SJCRH30 (cell line): ENCODE results near the gene ZBTB22. TPM values are rescaled to one million over a fixed set of nuclear protein-coding genes. Genes with fewer than 3 reads are reported as not detected.
"Not testable (repeated sequence)": the region's sequence is repeated elsewhere in the genome, so short reads cannot be mapped to it uniquely, and the experiment has no call there.

Experiments
- DNase-seq, 2 experiments: peaks; one replicate each; pipeline ENCODE4 v3.0.0-alpha.2; 2015 to 2020
- H3K27ac ChIP-seq: fragments of 250-450 bp; sonication (Bioruptor Pico); 2 replicates; pipeline ENCODE4 v1.5.1; 2020; ENCODE audit warnings: mild to moderate bottlenecking, moderate library complexity
- H3K27me3 ChIP-seq: fragments of 250-450 bp; sonication (Bioruptor Pico); 2 replicates; pipeline ENCODE4 v1.5.1; 2020; ENCODE audit warnings: mild to moderate bottlenecking, moderate library complexity
- H3K36me3 ChIP-seq: fragments of 250-450 bp; sonication (Bioruptor Pico); 2 replicates; pipeline ENCODE4 v1.5.1; 2020; ENCODE audit warnings: mild to moderate bottlenecking, moderate library complexity
- H3K4me1 ChIP-seq: fragments of 250-450 bp; sonication (Bioruptor Pico); 2 replicates; pipeline ENCODE4 v1.5.1; 2020; ENCODE audit warnings: mild to moderate bottlenecking, moderate library complexity
- H3K4me3 ChIP-seq: fragments of 250-450 bp; sonication (Bioruptor Pico); 2 replicates; pipeline ENCODE4 v1.5.1; 2020; ENCODE audit warnings: mild to moderate bottlenecking, moderate library complexity
- H3K9me3 ChIP-seq: fragments of 250-450 bp; sonication (Bioruptor Pico); replicated peaks from 2 replicates; pipeline ENCODE4 v1.5.1; 2020; ENCODE audit warnings: mild to moderate bottlenecking, moderate library complexity
- total RNA-seq: library from RNA; depleted of rRNA; stranded (reverse); fragments of >200 nt; shearing (Covaris generic); gene quantifications from 2 replicates; pipeline ENCODE4 v1.2.3, GENCODE V29; 2014

The ZBTB22 gene
- total RNA-seq, 1 experiment from 2014 or later: 9.6 TPM

- H3K27me3 ChIP-seq: no peaks in the 10 kb centered on the region
- no peaks in the 10 kb centered on the region for H3K9me3 ChIP-seq
- no peak overlapping the region for H3K27ac ChIP-seq
- H3K4me1 ChIP-seq: peaks cover 7% of the 10 kb centered on the region; the same call in 1 of the 2 replicates
- peaks cover 34% of the 10 kb centered on the region for H3K36me3 ChIP-seq
- H3K4me3 ChIP-seq: no peak overlapping the region
- no peak for DNase-seq
These were observed 30.3 kb downstream of the ZBTB22 start for GRCh38 chr6:33286946-33287914.

GRCh38 chr6:33285214-33285613, 32.3 kb downstream of the ZBTB22 start:
- H3K27me3 ChIP-seq, H3K4me1 ChIP-seq, H3K27ac ChIP-seq, H3K9me3 ChIP-seq, H3K4me3 ChIP-seq, DNase-seq: not testable (repeated sequence)
- peaks cover 34% of the 10 kb centered on the region for H3K36me3 ChIP-seq

GRCh38 chr6:33280539-33280938, 37.0 kb downstream of the ZBTB22 start:
- Histone ChIP-seq H3K27me3 (no peaks in the 10 kb centered on the region), H3K9me3 (no peaks in the 10 kb centered on the region), H3K27ac (no peak overlapping the region), H3K4me1 (no peaks in the 10 kb centered on the region), H3K36me3 (peaks cover 42% of the 10 kb centered on the region), H3K4me3 (no peak overlapping the region)
- DNase-seq: no peak

GRCh38 chr6:33279971-33280511, 37.5 kb downstream of the ZBTB22 start:
- Histone ChIP-seq H3K27ac (no peak overlapping the region), H3K27me3 (no peaks in the 10 kb centered on the region), H3K9me3 (no peaks in the 10 kb centered on the region), H3K4me3 (no peak overlapping the region), H3K36me3 (peaks cover 47% of the 10 kb centered on the region), H3K4me1 (no peaks in the 10 kb centered on the region)
- peak; percentile 74 to 80 for DNase-seq

- H3K4me1 ChIP-seq: peaks cover 4% of the 10 kb centered on the region; the same call in 1 of the 2 replicates
- no peaks in the 10 kb centered on the region for H3K9me3 ChIP-seq
- H3K36me3 ChIP-seq: peaks cover 50% of the 10 kb centered on the region
- H3K27me3 ChIP-seq: no peaks in the 10 kb centered on the region
- no peak overlapping the region for H3K27ac ChIP-seq
- no peak overlapping the region for H3K4me3 ChIP-seq
- DNase-seq: no peak
These were observed 38.3 kb downstream of the ZBTB22 start for GRCh38 chr6:33279257-33279695.

GRCh38 chr6:33278810-33279209, 38.7 kb downstream of the ZBTB22 start:
- Histone ChIP-seq H3K27me3 (no peaks in the 10 kb centered on the region), H3K27ac (no peak overlapping the region), H3K4me1 (peaks cover 4% of the 10 kb centered on the region; the same call in 1 of the 2 replicates), H3K36me3 (peaks cover 52% of the 10 kb centered on the region), H3K9me3 (no peaks in the 10 kb centered on the region), H3K4me3 (no peak overlapping the region)
- DNase-seq: no peak

- Histone ChIP-seq H3K4me3 (no peak overlapping the region), H3K4me1 (peaks cover 4% of the 10 kb centered on the region), H3K27ac (no peak overlapping the region), H3K27me3 (no peaks in the 10 kb centered on the region), H3K36me3 (peaks cover 52% of the 10 kb centered on the region), H3K9me3 (no peaks in the 10 kb centered on the region)
- no peak for DNase-seq
These were observed 39.2 kb downstream of the ZBTB22 start for GRCh38 chr6:33278392-33278741.

- no peaks in the 10 kb centered on the region for H3K9me3 ChIP-seq
- H3K4me1 ChIP-seq: peaks cover 7% of the 10 kb centered on the region
- no peak overlapping the region for H3K27ac ChIP-seq
- no peak overlapping the region for H3K4me3 ChIP-seq
- no peaks in the 10 kb centered on the region for H3K27me3 ChIP-seq
- DNase-seq: peak in 1 of 2 experiments; percentile 29
- H3K36me3 ChIP-seq: peaks cover 54% of the 10 kb centered on the region
These were observed 39.7 kb downstream of the ZBTB22 start for GRCh38 chr6:33277663-33278391.

- Histone ChIP-seq H3K27ac (no peak within 1 kb of the TSS), H3K4me3 (no peak within 1 kb of the TSS), H3K36me3 (peaks cover 61% of the 10 kb centered on the region), H3K4me1 (peaks cover 7% of the 10 kb centered on the region), H3K9me3 (no peaks in the 10 kb centered on the region), H3K27me3 (no peaks in the 10 kb centered on the region)
- DNase-seq: peak; percentile 42 to 43
These were observed 40.5 kb downstream of the ZBTB22 start, which contains the start of gene B3GALT4 for GRCh38 chr6:33276864-33277662. TSS of gene B3GALT4 (plus strand) at chr6:33277123. CDS start at chr6:33277420, 297 bp downstream.

- Histone ChIP-seq H3K9me3 (no peaks in the 10 kb centered on the region), H3K27ac (no peak overlapping the region), H3K36me3 (peaks cover 61% of the 10 kb centered on the region), H3K27me3 (no peaks in the 10 kb centered on the region), H3K4me3 (no peak overlapping the region), H3K4me1 (peaks cover 7% of the 10 kb centered on the region)
- DNase-seq: no peak
These were observed 41.0 kb downstream of the ZBTB22 start for GRCh38 chr6:33276581-33276863.

GRCh38 chr6:33275795-33276580, 41.6 kb downstream of the ZBTB22 start:
- not testable (repeated sequence) for H3K4me3 ChIP-seq, H3K27me3 ChIP-seq, H3K9me3 ChIP-seq, DNase-seq, H3K27ac ChIP-seq, H3K4me1 ChIP-seq
- H3K36me3 ChIP-seq: peaks cover 61% of the 10 kb centered on the region

GRCh38 chr6:33273924-33274902, 43.3 kb downstream of the ZBTB22 start:
- Histone ChIP-seq H3K4me3 (peak overlapping the region; percentile 72; the same call in 1 of the 2 replicates), H3K36me3 (peaks cover 54% of the 10 kb centered on the region), H3K4me1 (peaks cover 7% of the 10 kb centered on the region), H3K9me3 (no peaks in the 10 kb centered on the region), H3K27ac (no peak overlapping the region), H3K27me3 (no peaks in the 10 kb centered on the region)
- DNase-seq: no peak
